Pancreas (tissue), 10 donors: ENCODE measurements around the gene CHST5. TPM values are rescaled to one million over a fixed set of nuclear protein-coding genes. Genes with fewer than 3 reads are reported as not detected.
"Not testable (repeated sequence)": the region's sequence is repeated elsewhere in the genome, so short reads cannot be mapped to it uniquely, and the experiment has no call there.

Source experiments
- ATAC-seq, 4 donors: fragments of 200-7000 bp; cut with Tn5 transposase; one replicate each; pipeline versions ENCODE4 v1.8.0 to v1.9.1; 2020; ENCODE audit warnings: mild to moderate bottlenecking in 4 of 4, moderate library complexity in 4 of 4
- DNase-seq, 6 donors: peaks; one replicate each; pipeline ENCODE4 v3.0.0-alpha.2; 2020
- FAIRE-seq: peaks from 2 replicates; lab custom pipeline; 2012; peaks lifted over from hg19 to GRCh38; lab: Jason Lieb, UNC
- H3K27ac ChIP-seq, 4 donors: fragments of 200-600 bp; sonication (generic); 1 replicate in 3 of 4; 2 replicates in 1 of 4; pipeline versions ENCODE4 v1.5.0 to v1.8.0; 2020
- H3K27me3 ChIP-seq, 4 donors: fragments of 200-600 bp; one replicate each; pipeline ENCODE4 v1.8.0; 2021
- H3K36me3 ChIP-seq, 3 donors: fragments of 200-600 bp; sonication (generic) in 1 of 3; one replicate each; pipeline versions ENCODE4 v1.5.0 to v1.8.0; 2020 to 2021
- H3K4me1 ChIP-seq, 3 donors: fragments of 200-600 bp; one replicate each; pipeline ENCODE4 v1.8.0; 2021
- H3K4me3 ChIP-seq, 4 donors: fragments of 200-600 bp; sonication (generic) in 2 of 4; one replicate each; pipeline versions ENCODE4 v1.5.0 to v1.8.0; 2020 to 2021
- H3K9me3 ChIP-seq, 4 donors: fragments of 200-600 bp; one replicate each; pipeline ENCODE4 v1.8.0; 2021
- WGBS, 2 donors: extraction: QIAGEN DNeasy Blood & Tissue Kit; methylation state at CpG; one replicate each; pipeline ENCODE4 v1.1.7; 2013; 5-methylcytosine and 5-hydroxymethylcytosine counted together
- intact Hi-C, 3 donors: fragments of 100-400 bp; cut with DNase I; formaldehyde crosslinking; loops; one replicate each; pipeline versions ENCODE4 v1.11.1 to v1.14.2; 2022
- polyA plus RNA-seq, 2 donors: library from polyadenylated mRNA; stranded (reverse); fragments of 200-250 nt; gene quantifications; one replicate each; pipeline ENCODE4 v1.2.3, GENCODE V29; 2013
- total RNA-seq, 6 donors: library from RNA; stranded (reverse); fragmentation: NEBNext Ultra II Directional in 4 of 6; extraction: Animal tissue kit (Norgen Biotek cat#: 25700) in 4 of 6; gene quantifications; one replicate each; pipeline versions ENCODE4 v1.2.1 to v1.2.4, GENCODE V29; 2021 to 2023
- TF ChIP-seq, protein P1 (sequence below), 4 donors: fragments of 200-600 bp; sonication (generic) in 3 of 4; IDR thresholded peaks; one replicate each; pipeline versions ENCODE4 v1.5.0 to v1.8.0; 2021; ENCODE audit warnings: antibody characterized with exemption in 4 of 4
- donor health status: healthy with polysubstance abuse.
- donor health status: DM: no; HTN: no; CAD: no; lungs with moderate emphysema.
- donor health status: DM: no; HTN: no; CAD: no.
- donor health status: control.
- donor health status: control.
- donor health status: Bipolar disorder and iron deficiency.
- donor health status: DM: yes; HTN: yes; CAD: no.
- donor health status: DM: no; HTN: no; CAD: no.
- donor health status: DM: no; HTN: no; CAD: no.
- donor health status: DM: yes; HTN: yes; CAD: no.

Gene CHST5
- total and polyA plus RNA-seq, 8 donors, result 0.06 to 0.28 (median 0.15) TPM; not detected in 1

DNA sequence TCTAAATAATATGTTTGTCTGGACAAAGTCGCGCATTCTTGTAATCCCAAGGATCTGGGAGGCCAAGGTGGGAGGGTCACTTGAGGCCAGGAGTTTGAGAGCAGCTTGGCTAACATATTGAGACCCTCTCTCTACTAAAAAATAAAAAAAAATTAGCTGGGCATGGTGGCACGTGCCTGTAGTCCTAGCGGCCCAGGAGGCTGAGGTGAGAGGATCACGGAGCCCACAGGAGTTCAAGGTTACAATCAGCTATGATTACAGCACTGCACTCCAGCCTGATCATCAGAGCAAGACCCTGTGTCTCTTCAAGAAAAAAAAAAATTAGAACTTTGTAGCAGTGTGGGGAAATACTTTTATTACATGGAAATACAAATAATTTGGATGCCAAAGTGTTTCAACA is 34.5 kb downstream of the CHST5 start:
- H3K27ac ChIP-seq, result no peak overlapping the region
- no peak for ATAC-seq

GRCh38 chr16:75498605-75499322 is 37.1 kb downstream of the CHST5 start:
- H3K4me3 ChIP-seq, H3K9me3 ChIP-seq, intact Hi-C loops, H3K27ac ChIP-seq, H3K27me3 ChIP-seq, H3K36me3 ChIP-seq, FAIRE-seq: not testable (repeated sequence)
- ATAC-seq (peak; percentile 44 to 78 (median 68)), DNase-seq (peak; percentile 39 to 88 (median 70))
- WGBS, 2 donors, result 22 to 30% methylated on average over 10 of the region's 13 CpGs
- H3K4me1 ChIP-seq, result peaks cover 0 to 10% (median 3%) of the 10 kb centered on the region in 3 donors

More for the DNA sequence above, 34.5 kb downstream of the CHST5 start:
- DNase-seq (no peak), FAIRE-seq (no peak)
- Histone ChIP-seq H3K36me3 (no peaks in the 10 kb centered on the region), H3K4me1 (peaks cover 0 to 5% (median 3%) of the 10 kb centered on the region in 3 donors), H3K27me3 (no peaks in the 10 kb centered on the region), H3K9me3 (no peaks in the 10 kb centered on the region), H3K4me3 (no peak overlapping the region)
- TF ChIP-seq, protein P1, sequence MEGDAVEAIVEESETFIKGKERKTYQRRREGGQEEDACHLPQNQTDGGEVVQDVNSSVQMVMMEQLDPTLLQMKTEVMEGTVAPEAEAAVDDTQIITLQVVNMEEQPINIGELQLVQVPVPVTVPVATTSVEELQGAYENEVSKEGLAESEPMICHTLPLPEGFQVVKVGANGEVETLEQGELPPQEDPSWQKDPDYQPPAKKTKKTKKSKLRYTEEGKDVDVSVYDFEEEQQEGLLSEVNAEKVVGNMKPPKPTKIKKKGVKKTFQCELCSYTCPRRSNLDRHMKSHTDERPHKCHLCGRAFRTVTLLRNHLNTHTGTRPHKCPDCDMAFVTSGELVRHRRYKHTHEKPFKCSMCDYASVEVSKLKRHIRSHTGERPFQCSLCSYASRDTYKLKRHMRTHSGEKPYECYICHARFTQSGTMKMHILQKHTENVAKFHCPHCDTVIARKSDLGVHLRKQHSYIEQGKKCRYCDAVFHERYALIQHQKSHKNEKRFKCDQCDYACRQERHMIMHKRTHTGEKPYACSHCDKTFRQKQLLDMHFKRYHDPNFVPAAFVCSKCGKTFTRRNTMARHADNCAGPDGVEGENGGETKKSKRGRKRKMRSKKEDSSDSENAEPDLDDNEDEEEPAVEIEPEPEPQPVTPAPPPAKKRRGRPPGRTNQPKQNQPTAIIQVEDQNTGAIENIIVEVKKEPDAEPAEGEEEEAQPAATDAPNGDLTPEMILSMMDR (IDR thresholded peaks at IDR 0.05), result no peak
- 68 to 71% methylated on average over 5 of the region's 5 CpGs for WGBS, 2 donors
- intact Hi-C loops, result no loop called here

DNA sequence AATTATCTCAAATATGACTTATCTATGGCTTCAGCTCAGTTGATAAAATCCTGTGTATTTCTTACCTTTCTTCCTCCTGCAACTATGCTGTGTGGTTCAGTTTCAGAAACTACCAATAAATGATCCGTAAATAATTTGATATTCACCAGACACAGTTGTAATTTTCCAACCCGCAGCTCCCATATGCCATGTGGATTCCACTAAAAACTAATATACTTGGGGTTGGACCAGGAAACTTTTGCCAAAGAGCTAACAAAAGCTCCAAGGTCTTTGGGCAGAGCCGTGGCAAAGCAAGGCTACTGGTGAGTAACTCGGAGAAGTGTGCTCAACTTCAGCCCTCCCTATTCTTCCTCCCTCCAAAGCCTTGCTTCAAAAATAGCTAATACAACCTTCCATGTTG is 38.4 kb downstream of the CHST5 start:
- ATAC-seq (peak; percentile 55 to 75 (median 68)), DNase-seq (peak in 4 of 6 donors; percentile 9 to 33 (median 20)), FAIRE-seq (no peak)
- H3K4me3 ChIP-seq, result no peak overlapping the region
- intact Hi-C loops, result no loop called here
- H3K36me3 ChIP-seq, result no peaks in the 10 kb centered on the region
- TF ChIP-seq, protein P1 (IDR thresholded peaks at IDR 0.05), result no peak
- H3K4me1 ChIP-seq, result peaks cover 0 to 10% (median 3%) of the 10 kb centered on the region in 3 donors
- H3K27ac ChIP-seq, result peak overlapping the region in 2 of 4 donors; percentile 16 to 24
- no peaks in the 10 kb centered on the region for H3K27me3 ChIP-seq
- 19 to 21% methylated on average over 4 of the region's 4 CpGs for WGBS, 2 donors
- H3K9me3 ChIP-seq, result no peaks in the 10 kb centered on the region

- H3K36me3 ChIP-seq, result no peaks in the 10 kb centered on the region
- no peak within 1 kb of the TSS for H3K27ac ChIP-seq
- peak in 4 of 6 donors; percentile 20 to 73 (median 48) for DNase-seq
- H3K27me3 ChIP-seq, result no peaks in the 10 kb centered on the region
- H3K4me3 ChIP-seq, result peak within 1 kb of the TSS in 3 of 4 donors; percentile 16 to 35 (median 23)
- H3K4me1 ChIP-seq, result peaks cover 0 to 10% (median 3%) of the 10 kb centered on the region in 3 donors
- peak; percentile 46 to 82 (median 67) for ATAC-seq
- intact Hi-C loops, result no loop called here
- 5 to 8% methylated on average over 43 of the region's 43 CpGs for WGBS, 2 donors
- no peak for FAIRE-seq
- TF ChIP-seq, protein P1 (IDR thresholded peaks at IDR 0.05), result no peak
- H3K9me3 ChIP-seq, result no peaks in the 10 kb centered on the region
These were observed 40.7 kb downstream of the CHST5 start, which contains the start of gene CHST6 for GRCh38 chr16:75495076-75495674. Gene CHST6, minus strand, starts transcription at chr16:75495441. Its CDS starts 15,613 bp downstream, at chr16:75479828.

- Histone ChIP-seq H3K9me3 (no peaks in the 10 kb centered on the region), H3K27ac (no peak overlapping the region), H3K4me1 (peaks cover 0 to 10% (median 3%) of the 10 kb centered on the region in 3 donors), H3K36me3 (no peaks in the 10 kb centered on the region), H3K4me3 (peak overlapping the region in 3 of 4 donors; percentile 16 to 35 (median 23)), H3K27me3 (no peaks in the 10 kb centered on the region)
- intact Hi-C loops, result no loop called here
- no peak for FAIRE-seq
- TF ChIP-seq, protein P1 (IDR thresholded peaks at IDR 0.05), result no peak
- 15 to 19% methylated on average over 26 of the region's 26 CpGs for WGBS, 2 donors
- peak in 2 of 4 donors; percentile 3 to 10 for ATAC-seq
- DNase-seq, result no peak
These were observed 41.2 kb downstream of the CHST5 start for GRCh38 chr16:75494661-75495075.
